ENCODE results near the gene RALGPS1. TPM values are rescaled to one million over a fixed set of nuclear protein-coding genes. Genes with fewer than 3 reads are reported as not detected.

RALGPS1 gene
- polyA plus RNA-seq, 2 donors, result 3.8 to 6.4 TPM

GRCh38 chr9:127203681-127204327, 289.2 kb downstream of the RALGPS1 start:
- H3K4me1 ChIP-seq (ENCODE audit: control insufficient read depth in 2 of 2, insufficient read depth in 2 of 2, low read length in 1 of 2), result peaks cover 2 to 5% of the 10 kb centered on the region in 2 donors
- WGBS, 2 donors, result 84 to 88% methylated on average over 5 of the region's 5 CpGs
- H3K36me3 ChIP-seq (ENCODE audit: control insufficient read depth in 2 of 2, insufficient read depth in 2 of 2, low read length in 1 of 2), result peaks cover 0 to 3% of the 10 kb centered on the region in 2 donors
- no peaks in the 10 kb centered on the region for H3K27me3 ChIP-seq (ENCODE audit: control insufficient read depth in 1 of 2, insufficient read depth in 2 of 2, low read length in 2 of 2)
- H3K4me3 ChIP-seq (ENCODE audit: low read depth in 1 of 2, low read length in 2 of 2), result no peak overlapping the region
- no peaks in the 10 kb centered on the region for H3K9me3 ChIP-seq (ENCODE audit: control insufficient read depth in 2 of 2, insufficient read depth in 1 of 2, low read depth in 1 of 2, low read length in 1 of 2)
- no peak overlapping the region for H3K27ac ChIP-seq (ENCODE audit: low read depth in 2 of 2, low read length in 1 of 2)

- Histone ChIP-seq H3K27me3 (ENCODE audit: control insufficient read depth in 1 of 2, insufficient read depth in 2 of 2, low read length in 2 of 2) (no peaks in the 10 kb centered on the region), H3K9me3 (ENCODE audit: control insufficient read depth in 2 of 2, insufficient read depth in 1 of 2, low read depth in 1 of 2, low read length in 1 of 2) (no peaks in the 10 kb centered on the region), H3K4me3 (ENCODE audit: low read depth in 1 of 2, low read length in 2 of 2) (no peak overlapping the region), H3K27ac (ENCODE audit: low read depth in 2 of 2, low read length in 1 of 2) (no peak overlapping the region), H3K36me3 (ENCODE audit: control insufficient read depth in 2 of 2, insufficient read depth in 2 of 2, low read length in 1 of 2) (peaks cover 0 to 1% of the 10 kb centered on the region in 2 donors), H3K4me1 (ENCODE audit: control insufficient read depth in 2 of 2, insufficient read depth in 2 of 2, low read length in 1 of 2) (no peaks in the 10 kb centered on the region)
- WGBS, 2 donors, result 66 to 72% methylated on average over 7 of the region's 7 CpGs
Measured at GRCh38 chr9:127204771-127205470, 290.3 kb downstream of the RALGPS1 start.

- no peak overlapping the region for H3K4me3 ChIP-seq (ENCODE audit: low read depth in 1 of 2, low read length in 2 of 2)
- H3K4me1 ChIP-seq (ENCODE audit: control insufficient read depth in 2 of 2, insufficient read depth in 2 of 2, low read length in 1 of 2), result no peaks in the 10 kb centered on the region
- no peaks in the 10 kb centered on the region for H3K9me3 ChIP-seq (ENCODE audit: control insufficient read depth in 2 of 2, insufficient read depth in 1 of 2, low read depth in 1 of 2, low read length in 1 of 2)
- WGBS, 2 donors, result 96 to 97% methylated on average over 4 of the region's 4 CpGs
- no peaks in the 10 kb centered on the region for H3K27me3 ChIP-seq (ENCODE audit: control insufficient read depth in 1 of 2, insufficient read depth in 2 of 2, low read length in 2 of 2)
- H3K27ac ChIP-seq (ENCODE audit: low read depth in 2 of 2, low read length in 1 of 2), result no peak overlapping the region
- no peaks in the 10 kb centered on the region for H3K36me3 ChIP-seq (ENCODE audit: control insufficient read depth in 2 of 2, insufficient read depth in 2 of 2, low read length in 1 of 2)
Measured at GRCh38 chr9:127205952-127206351, 291.4 kb downstream of the RALGPS1 start.

- H3K27me3 ChIP-seq (ENCODE audit: control insufficient read depth in 1 of 2, insufficient read depth in 2 of 2, low read length in 2 of 2), result no peaks in the 10 kb centered on the region
- no peaks in the 10 kb centered on the region for H3K4me1 ChIP-seq (ENCODE audit: control insufficient read depth in 2 of 2, insufficient read depth in 2 of 2, low read length in 1 of 2)
- no peaks in the 10 kb centered on the region for H3K36me3 ChIP-seq (ENCODE audit: control insufficient read depth in 2 of 2, insufficient read depth in 2 of 2, low read length in 1 of 2)
- no peaks in the 10 kb centered on the region for H3K9me3 ChIP-seq (ENCODE audit: control insufficient read depth in 2 of 2, insufficient read depth in 1 of 2, low read depth in 1 of 2, low read length in 1 of 2)
- no peak overlapping the region for H3K27ac ChIP-seq (ENCODE audit: low read depth in 2 of 2, low read length in 1 of 2)
- no peak overlapping the region for H3K4me3 ChIP-seq (ENCODE audit: low read depth in 1 of 2, low read length in 2 of 2)
- 78 to 83% methylated on average over 3 of the region's 3 CpGs for WGBS, 2 donors
Measured at GRCh38 chr9:127206666-127207065, 292.1 kb downstream of the RALGPS1 start.

- Histone ChIP-seq H3K27ac (ENCODE audit: low read depth in 2 of 2, low read length in 1 of 2) (no peak overlapping the region), H3K36me3 (ENCODE audit: control insufficient read depth in 2 of 2, insufficient read depth in 2 of 2, low read length in 1 of 2) (no peaks in the 10 kb centered on the region), H3K4me3 (ENCODE audit: low read depth in 1 of 2, low read length in 2 of 2) (no peak overlapping the region), H3K9me3 (ENCODE audit: control insufficient read depth in 2 of 2, insufficient read depth in 1 of 2, low read depth in 1 of 2, low read length in 1 of 2) (no peaks in the 10 kb centered on the region), H3K27me3 (ENCODE audit: control insufficient read depth in 1 of 2, insufficient read depth in 2 of 2, low read length in 2 of 2) (no peaks in the 10 kb centered on the region), H3K4me1 (ENCODE audit: control insufficient read depth in 2 of 2, insufficient read depth in 2 of 2, low read length in 1 of 2) (no peaks in the 10 kb centered on the region)
- WGBS, 2 donors, result 91 to 93% methylated on average over 11 of the region's 11 CpGs
Measured at GRCh38 chr9:127207734-127208410, 293.3 kb downstream of the RALGPS1 start.

GRCh38 chr9:127208416-127208815, 293.8 kb downstream of the RALGPS1 start:
- Histone ChIP-seq H3K4me3 (ENCODE audit: low read depth in 1 of 2, low read length in 2 of 2) (no peak overlapping the region), H3K4me1 (ENCODE audit: control insufficient read depth in 2 of 2, insufficient read depth in 2 of 2, low read length in 1 of 2) (no peaks in the 10 kb centered on the region), H3K27ac (ENCODE audit: low read depth in 2 of 2, low read length in 1 of 2) (no peak overlapping the region), H3K36me3 (ENCODE audit: control insufficient read depth in 2 of 2, insufficient read depth in 2 of 2, low read length in 1 of 2) (no peaks in the 10 kb centered on the region), H3K9me3 (ENCODE audit: control insufficient read depth in 2 of 2, insufficient read depth in 1 of 2, low read depth in 1 of 2, low read length in 1 of 2) (no peaks in the 10 kb centered on the region), H3K27me3 (ENCODE audit: control insufficient read depth in 1 of 2, insufficient read depth in 2 of 2, low read length in 2 of 2) (no peaks in the 10 kb centered on the region)
- 93 to 96% methylated on average over 8 of the region's 8 CpGs for WGBS, 2 donors

GRCh38 chr9:127209220-127209619, 294.6 kb downstream of the RALGPS1 start:
- 90 to 92% methylated on average over 7 of the region's 7 CpGs for WGBS, 2 donors

GRCh38 chr9:127209948-127210640, 295.5 kb downstream of the RALGPS1 start:
- WGBS, 2 donors, result 76 to 77% methylated on average over 18 of the region's 18 CpGs
- Histone ChIP-seq H3K27ac (ENCODE audit: low read depth in 2 of 2, low read length in 1 of 2) (no peak overlapping the region), H3K36me3 (ENCODE audit: control insufficient read depth in 2 of 2, insufficient read depth in 2 of 2, low read length in 1 of 2) (no peaks in the 10 kb centered on the region), H3K27me3 (ENCODE audit: control insufficient read depth in 1 of 2, insufficient read depth in 2 of 2, low read length in 2 of 2) (no peaks in the 10 kb centered on the region), H3K4me1 (ENCODE audit: control insufficient read depth in 2 of 2, insufficient read depth in 2 of 2, low read length in 1 of 2) (no peaks in the 10 kb centered on the region), H3K9me3 (ENCODE audit: control insufficient read depth in 2 of 2, insufficient read depth in 1 of 2, low read depth in 1 of 2, low read length in 1 of 2) (no peaks in the 10 kb centered on the region), H3K4me3 (ENCODE audit: low read depth in 1 of 2, low read length in 2 of 2) (no peak overlapping the region)

More at GRCh38 chr9:127209220-127209619, 294.6 kb downstream of the RALGPS1 start:
- Histone ChIP-seq H3K9me3 (ENCODE audit: control insufficient read depth in 2 of 2, insufficient read depth in 1 of 2, low read depth in 1 of 2, low read length in 1 of 2) (no peaks in the 10 kb centered on the region), H3K27ac (ENCODE audit: low read depth in 2 of 2, low read length in 1 of 2) (no peak overlapping the region), H3K27me3 (ENCODE audit: control insufficient read depth in 1 of 2, insufficient read depth in 2 of 2, low read length in 2 of 2) (no peaks in the 10 kb centered on the region), H3K4me1 (ENCODE audit: control insufficient read depth in 2 of 2, insufficient read depth in 2 of 2, low read length in 1 of 2) (no peaks in the 10 kb centered on the region), H3K36me3 (ENCODE audit: control insufficient read depth in 2 of 2, insufficient read depth in 2 of 2, low read length in 1 of 2) (no peaks in the 10 kb centered on the region), H3K4me3 (ENCODE audit: low read depth in 1 of 2, low read length in 2 of 2) (no peak overlapping the region)

GRCh38 chr9:127210851-127211730, 296.5 kb downstream of the RALGPS1 start:
- Histone ChIP-seq H3K27ac (ENCODE audit: low read depth in 2 of 2, low read length in 1 of 2) (no peak overlapping the region), H3K4me1 (ENCODE audit: control insufficient read depth in 2 of 2, insufficient read depth in 2 of 2, low read length in 1 of 2) (peaks cover 0 to 3% of the 10 kb centered on the region in 2 donors), H3K9me3 (ENCODE audit: control insufficient read depth in 2 of 2, insufficient read depth in 1 of 2, low read depth in 1 of 2, low read length in 1 of 2) (no peaks in the 10 kb centered on the region), H3K4me3 (ENCODE audit: low read depth in 1 of 2, low read length in 2 of 2) (no peak overlapping the region), H3K36me3 (ENCODE audit: control insufficient read depth in 2 of 2, insufficient read depth in 2 of 2, low read length in 1 of 2) (no peaks in the 10 kb centered on the region), H3K27me3 (ENCODE audit: control insufficient read depth in 1 of 2, insufficient read depth in 2 of 2, low read length in 2 of 2) (no peaks in the 10 kb centered on the region)
- WGBS, 2 donors, result 86 to 87% methylated on average over 17 to 20 of the region's 20 CpGs
